ENCODE results near the gene BRPF1. TPM values are rescaled to one million over a fixed set of nuclear protein-coding genes. Genes with fewer than 3 reads are reported as not detected.
A peak's percentile ranks its signal among the peaks of the same experiment; 100 is the strongest.

BRPF1 gene
- total RNA-seq, 2 experiments from 2014 or later, result 23.7 to 25.6 TPM

- peaks cover 60% of the 10 kb centered on the region for H3K4me1 ChIP-seq (ENCODE audit: insufficient read depth, low read length)
- no peaks in the 10 kb centered on the region for H3K27me3 ChIP-seq (ENCODE audit: control insufficient read depth in 1 of 2, insufficient read depth in 2 of 2, low read length in 2 of 2)
- DNase-seq (no peak), ATAC-seq (ENCODE audit: poor library complexity) (no peak)
- H3K9me3 ChIP-seq (ENCODE audit: control insufficient read depth in 1 of 2, insufficient read depth in 1 of 2, low read length in 2 of 2), result no peaks in the 10 kb centered on the region
- no peak for TF ChIP-seq CTCF (IDR thresholded peaks at IDR 0.05)
- ChIA-PET POLR2A (interaction anchor here (0.5 to 2.7 kb wide), 4 partner anchors 26 to 460 kb away, joined by 3 to 26 read pairs (median 4); partner anchors contain the start of gene JAGN1), CTCF (interaction anchor here (1.1 kb wide), 1 partner anchor 41 kb away, joined by 3 read pairs; the partner anchor contains the start of gene OGG1)
- peaks cover 58% of the 10 kb centered on the region for H3K36me3 ChIP-seq (ENCODE audit: insufficient read depth, low read length)
- peak overlapping the region; percentile 99 for H3K4me3 ChIP-seq (ENCODE audit: low read length)
- no peaks in the 10 kb centered on the region for H3K27me3 Mint-ChIP-seq
- H3K4me1 Mint-ChIP-seq (ENCODE audit: low read depth), result peaks cover 75% of the 10 kb centered on the region
- peaks cover 76% of the 10 kb centered on the region for H3K36me3 Mint-ChIP-seq (ENCODE audit: low read depth)
- no peak overlapping the region for H3K27ac ChIP-seq (ENCODE audit: low read depth in 1 of 2, low read length in 2 of 2)
- peak overlapping the region; percentile 99 for H3K27ac Mint-ChIP-seq
- H3K9me3 Mint-ChIP-seq, result no peaks in the 10 kb centered on the region
- peak overlapping the region; percentile 99 for H3K4me3 Mint-ChIP-seq
- intact Hi-C loops (cut with DNase I, micrococcal nuclease), result loop anchor here (5.0 to 10.0 kb wide), 5 partner anchors 51 to 531 kb away; partner anchors contain the start of genes BRPF1 (in 1 of the 2), EMC3 (in 1 of the 2), RPUSD3 (in 1 of the 2) and SEC13 (in 1 of the 2)
Measured at GRCh38 chr3:9791127-9791526, 59.6 kb downstream of the BRPF1 start.

GRCh38 chr3:9791790-9792404, 60.4 kb downstream of the BRPF1 start:
- H3K27me3 Mint-ChIP-seq, result no peaks in the 10 kb centered on the region
- Histone ChIP-seq H3K4me1 (ENCODE audit: insufficient read depth, low read length) (peaks cover 63% of the 10 kb centered on the region), H3K27ac (ENCODE audit: low read depth in 1 of 2, low read length in 2 of 2) (peak overlapping the region; percentile 95 to 98), H3K36me3 (ENCODE audit: insufficient read depth, low read length) (peaks cover 56% of the 10 kb centered on the region), H3K9me3 (ENCODE audit: control insufficient read depth in 1 of 2, insufficient read depth in 1 of 2, low read length in 2 of 2) (no peaks in the 10 kb centered on the region), H3K27me3 (ENCODE audit: control insufficient read depth in 1 of 2, insufficient read depth in 2 of 2, low read length in 2 of 2) (no peaks in the 10 kb centered on the region), H3K4me3 (ENCODE audit: low read length) (peak overlapping the region; percentile 99)
- H3K4me1 Mint-ChIP-seq (ENCODE audit: low read depth), result peaks cover 74% of the 10 kb centered on the region
- H3K27ac Mint-ChIP-seq, result peak overlapping the region; percentile 99
- peaks cover 73% of the 10 kb centered on the region for H3K36me3 Mint-ChIP-seq (ENCODE audit: low read depth)
- peak overlapping the region; percentile 99 for H3K4me3 Mint-ChIP-seq
- ATAC-seq (ENCODE audit: poor library complexity) (no peak), DNase-seq (no peak)
- ChIA-PET CTCF (interaction anchor here (1.2 to 1.3 kb wide), 2 partner anchors 65 to 141 kb away, joined by 6 read pairs; partner anchors contain the start of gene CRELD1), POLR2A (interaction anchor here (0.9 to 2.7 kb wide), 22 partner anchors 11 to 529 kb away, joined by 3 to 64 read pairs (median 7); partner anchors contain the start of genes BRPF1, CAMK1, CRELD1 and EMC3)
- no peaks in the 10 kb centered on the region for H3K9me3 Mint-ChIP-seq
- intact Hi-C loops (cut with DNase I, micrococcal nuclease), result loop anchor here (1.0 to 10.0 kb wide), 9 partner anchors 17 to 530 kb away; partner anchors contain the start of genes BRPF1 (in 2 of the 2), EMC3 (in 1 of the 2), MTMR14 (in 1 of the 2) and RPUSD3 (in 1 of the 2)
- no peak for TF ChIP-seq CTCF (IDR thresholded peaks at IDR 0.05)

GRCh38 chr3:9792405-9793160, 61.0 kb downstream of the BRPF1 start, which contains the start of the genes ARPC4 and TADA3:
Gene ARPC4 (plus strand): TSS chr3:9793082. CDS start chr3:9793122, 40 bp downstream.
Gene TADA3 (minus strand): TSS chr3:9792473. CDS start chr3:9791466, 1,007 bp downstream.
- H3K27me3 Mint-ChIP-seq, result no peaks in the 10 kb centered on the region
- peak within 1 kb of the TSS; percentile 99 for H3K4me3 ChIP-seq (ENCODE audit: low read length)
- intact Hi-C loops (cut with DNase I, micrococcal nuclease), result loop anchor here (1.0 to 10.0 kb wide), 11 partner anchors 16 to 530 kb away; partner anchors contain the start of genes BRPF1 (in 2 of the 2), MTMR14 (in 2 of the 2), EMC3 (in 1 of the 2) and RPUSD3 (in 1 of the 2)
- TF ChIP-seq CTCF (IDR thresholded peaks at IDR 0.05), result no peak
- H3K36me3 ChIP-seq (ENCODE audit: insufficient read depth, low read length), result peaks cover 56% of the 10 kb centered on the region
- CTCF ChIA-PET, result interaction anchor here (0.6 to 1.5 kb wide), 5 partner anchors 16 to 140 kb away, joined by 4 to 8 read pairs (median 6); partner anchors contain the start of genes CRELD1 and OGG1
- peak; percentile 82 to 96 (median 88) for DNase-seq
- peaks cover 73% of the 10 kb centered on the region for H3K36me3 Mint-ChIP-seq (ENCODE audit: low read depth)
- H3K27ac Mint-ChIP-seq, result peak within 1 kb of the TSS; percentile 99
- no peaks in the 10 kb centered on the region for H3K9me3 Mint-ChIP-seq
- peaks cover 64% of the 10 kb centered on the region for H3K4me1 ChIP-seq (ENCODE audit: insufficient read depth, low read length)
- ATAC-seq (ENCODE audit: poor library complexity), result peak; percentile 85
- peaks cover 76% of the 10 kb centered on the region for H3K4me1 Mint-ChIP-seq (ENCODE audit: low read depth)
- H3K27me3 ChIP-seq (ENCODE audit: control insufficient read depth in 1 of 2, insufficient read depth in 2 of 2, low read length in 2 of 2), result no peaks in the 10 kb centered on the region
- peak within 1 kb of the TSS; percentile 95 to 98 for H3K27ac ChIP-seq (ENCODE audit: low read depth in 1 of 2, low read length in 2 of 2)
- peak within 1 kb of the TSS; percentile 99 for H3K4me3 Mint-ChIP-seq
- H3K9me3 ChIP-seq (ENCODE audit: control insufficient read depth in 1 of 2, insufficient read depth in 1 of 2, low read length in 2 of 2), result no peaks in the 10 kb centered on the region
- POLR2A ChIA-PET, result interaction anchor here (0.8 to 2.7 kb wide), 34 partner anchors 11 to 528 kb away, joined by 3 to 64 read pairs (median 5); partner anchors contain the start of genes BRPF1, CAMK1, CRELD1 and EMC3
